Stimulated activated CD8-positive, alpha-beta memory T cell treated with anti-CD3 and anti-CD28 coated beads, Interleukin-12 subunit alpha, Interleukin-12 subunit beta, amount 100 ng/mL, for 1 hour (primary cell): Measurements from ENCODE around the gene TMEM59.
"Not testable (repeated sequence)": the region's sequence is repeated elsewhere in the genome, so short reads cannot be mapped to it uniquely, and the experiment has no call there.

ENCODE experiments used
- DNase-seq: peaks from one replicate; pipeline ENCODE4 v3.0.0-alpha.2; 2020; ENCODE audit warnings: low read depth

Gene TMEM59, protein sequence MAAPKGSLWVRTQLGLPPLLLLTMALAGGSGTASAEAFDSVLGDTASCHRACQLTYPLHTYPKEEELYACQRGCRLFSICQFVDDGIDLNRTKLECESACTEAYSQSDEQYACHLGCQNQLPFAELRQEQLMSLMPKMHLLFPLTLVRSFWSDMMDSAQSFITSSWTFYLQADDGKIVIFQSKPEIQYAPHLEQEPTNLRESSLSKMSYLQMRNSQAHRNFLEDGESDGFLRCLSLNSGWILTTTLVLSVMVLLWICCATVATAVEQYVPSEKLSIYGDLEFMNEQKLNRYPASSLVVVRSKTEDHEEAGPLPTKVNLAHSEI

DNA sequence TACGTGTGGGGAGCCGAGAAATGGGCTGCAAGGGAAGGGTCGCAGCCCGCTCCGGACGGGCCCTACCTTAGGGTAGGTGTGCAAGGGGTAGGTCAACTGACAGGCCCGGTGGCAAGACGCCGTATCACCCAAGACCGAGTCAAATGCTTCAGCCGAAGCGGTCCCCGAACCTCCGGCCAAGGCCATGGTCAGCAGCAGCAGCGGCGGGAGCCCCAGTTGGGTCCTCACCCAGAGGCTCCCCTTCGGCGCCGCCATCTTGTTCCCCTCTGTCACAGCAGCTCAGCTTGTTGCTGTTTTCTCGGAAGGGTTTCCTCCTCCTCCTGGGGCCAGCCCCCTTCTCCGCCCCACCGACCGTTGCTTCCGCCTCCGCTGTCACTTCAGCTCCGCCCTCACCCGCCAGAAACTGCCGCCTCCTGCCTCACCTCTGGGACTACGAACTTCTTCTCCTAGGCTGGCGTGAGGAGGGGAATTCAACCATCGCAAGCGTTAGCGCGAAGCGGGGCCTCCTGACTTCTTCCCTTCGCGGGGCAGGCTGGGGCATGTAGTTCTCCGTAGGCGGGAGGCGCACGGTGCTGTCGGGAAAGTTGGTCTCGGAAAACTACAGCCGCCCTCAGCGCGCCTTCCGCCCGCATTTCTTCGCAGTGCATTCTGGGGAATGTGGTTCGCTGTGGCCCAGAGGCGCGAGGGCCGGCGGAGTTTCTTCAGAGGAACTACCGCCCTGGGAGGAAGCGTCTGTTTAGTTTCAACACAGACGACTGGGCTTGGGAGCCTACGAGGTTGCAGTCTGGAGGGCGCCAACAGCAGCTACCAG, at the start of gene TMEM59, which contains the start of gene TCEANC2:
Gene TMEM59 (minus strand): TSS at position 271 of the 811 bp plus-strand sequence. CDS start 16 bp downstream, at position 255.
Gene TCEANC2 (plus strand): TSS at position 675 of the 811 bp plus-strand sequence. CDS start 815 bp downstream, outside the sequence.
- DNase-seq, result peak; percentile 96

DNA sequence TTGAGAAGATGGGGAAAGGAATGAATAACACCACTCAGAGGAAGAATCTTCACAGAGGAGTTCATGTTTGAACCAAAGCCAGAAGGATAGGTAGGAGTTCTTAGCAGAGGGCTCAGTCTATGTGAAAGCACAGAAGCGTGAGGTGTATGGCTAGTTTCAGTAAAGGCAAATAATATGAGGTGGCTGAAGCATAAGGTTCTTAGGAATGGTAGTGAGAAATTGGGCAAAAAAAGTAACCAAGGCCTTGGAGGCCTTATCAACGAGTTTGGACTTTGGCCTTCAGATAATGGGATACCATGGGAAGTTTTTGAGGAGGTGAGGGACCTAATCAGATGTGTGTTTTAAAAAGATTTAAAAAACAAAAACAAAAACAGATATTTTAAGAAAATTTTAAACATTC, 47.5 kb upstream of the TMEM59 start:
- no peak for DNase-seq

GRCh38 chr1:54099061-54099610, 46.1 kb upstream of the TMEM59 start:
- no peak for DNase-seq

DNA sequence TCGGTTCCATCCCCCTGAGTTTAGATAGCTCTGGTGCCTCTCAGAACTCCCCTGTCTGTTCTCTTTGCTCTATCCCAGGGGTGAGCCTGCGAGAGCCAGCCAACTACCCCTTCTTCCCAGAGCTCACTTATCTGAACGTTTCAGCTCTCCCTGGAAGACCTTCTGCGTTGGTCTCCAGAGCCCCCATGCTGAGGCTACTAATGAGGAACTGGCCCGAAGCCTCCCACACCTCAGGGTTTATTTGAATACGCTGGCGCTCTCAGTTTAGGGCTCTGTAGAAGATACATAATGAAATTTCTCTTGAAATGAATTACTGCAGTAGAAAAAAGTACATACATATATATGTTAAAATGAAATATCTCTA, 43.9 kb upstream of the TMEM59 start:
- no peak for DNase-seq

DNA sequence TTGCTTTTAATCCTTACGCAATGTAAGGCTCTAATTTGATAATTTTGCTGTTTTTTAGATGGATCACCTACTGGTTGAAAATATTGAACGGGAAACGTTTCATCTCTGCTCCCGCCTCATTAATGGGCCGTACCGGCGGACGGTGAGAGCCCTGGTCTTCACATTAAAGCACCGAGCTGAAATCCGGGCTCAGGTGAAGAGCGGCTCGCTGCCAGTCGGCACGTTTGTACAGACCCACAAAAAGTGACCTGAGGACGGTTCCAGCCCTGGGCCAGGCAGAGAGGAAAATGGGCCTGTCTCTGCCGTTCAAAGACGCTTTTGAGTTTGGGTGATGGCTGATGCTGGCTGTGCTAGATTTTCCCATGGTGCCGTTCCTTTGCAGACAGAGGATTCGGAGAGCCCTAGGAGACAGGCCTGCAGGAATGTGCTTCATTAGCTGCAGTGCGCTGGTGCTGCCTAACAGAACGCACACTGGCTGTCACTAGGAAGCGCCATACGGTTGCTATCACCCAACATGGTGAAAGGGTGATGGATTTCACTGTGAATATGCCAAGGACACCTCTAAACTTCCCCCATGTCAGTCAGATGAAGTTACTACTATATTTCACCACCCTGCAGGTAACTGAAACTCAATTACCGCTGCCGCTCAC, 43.3 kb upstream of the TMEM59 start:
- DNase-seq, result no peak

GRCh38 chr1:54095546-54096226, 42.7 kb upstream of the TMEM59 start:
- DNase-seq, result no peak

GRCh38 chr1:54094730-54095105, 41.7 kb upstream of the TMEM59 start:
- not testable (repeated sequence) for DNase-seq

DNA sequence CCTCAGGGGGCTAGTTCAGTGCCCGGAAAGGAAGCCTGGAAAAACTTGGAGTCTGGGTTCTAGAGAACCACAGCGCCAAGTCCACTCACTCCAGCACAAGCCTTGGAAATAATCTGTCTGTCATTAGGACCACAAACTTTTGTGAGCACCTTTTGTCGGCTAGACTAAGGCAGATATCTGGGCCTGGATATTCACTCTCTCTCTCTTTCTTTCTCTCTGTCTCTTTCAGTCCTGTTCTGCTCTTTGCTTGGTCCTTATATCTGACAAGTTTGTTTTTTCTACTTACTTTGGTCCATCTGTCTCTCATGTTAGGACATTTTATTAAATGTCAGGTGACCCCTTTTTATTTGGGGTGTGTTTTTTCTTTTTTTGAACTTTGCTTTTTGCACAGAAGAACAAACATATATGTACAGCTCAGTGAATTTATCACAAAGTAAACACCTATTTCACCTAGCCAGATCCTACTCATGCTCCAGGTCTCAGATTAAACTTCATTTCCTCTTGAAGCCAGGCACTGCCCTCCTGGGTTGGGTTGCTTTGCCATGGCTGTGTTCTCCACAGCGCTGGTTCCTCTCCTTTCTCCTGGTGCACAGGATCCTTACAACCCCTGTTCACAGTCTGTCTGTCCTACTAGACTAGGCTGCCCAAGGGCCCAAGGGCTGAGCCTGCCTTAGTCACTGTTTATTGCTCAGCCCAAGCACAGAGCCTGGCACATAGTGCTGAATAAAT, 41.2 kb upstream of the TMEM59 start:
- DNase-seq, result no peak

GRCh38 chr1:54091666-54092065, 38.7 kb upstream of the TMEM59 start:
- no peak for DNase-seq

DNA sequence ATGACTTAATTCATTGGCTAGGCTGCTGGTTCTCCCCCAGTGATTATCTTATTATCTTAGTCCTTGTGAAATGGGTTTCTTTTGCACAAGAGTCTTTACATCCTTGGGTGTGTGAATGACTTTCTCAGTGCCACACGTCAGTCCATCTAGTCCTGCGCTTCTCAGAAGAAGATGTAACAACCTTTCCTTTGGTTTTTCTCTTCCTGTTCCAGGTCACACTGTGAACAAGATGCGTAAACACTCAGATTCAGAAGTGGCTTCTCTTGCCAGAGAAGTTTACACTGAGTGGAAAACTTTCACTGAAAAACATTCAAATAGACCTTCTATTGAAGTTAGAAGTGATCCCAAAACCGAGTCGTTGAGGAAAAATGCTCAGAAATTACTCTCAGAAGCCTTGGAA, 35.4 kb upstream of the TMEM59 start:
- no peak for DNase-seq

DNA sequence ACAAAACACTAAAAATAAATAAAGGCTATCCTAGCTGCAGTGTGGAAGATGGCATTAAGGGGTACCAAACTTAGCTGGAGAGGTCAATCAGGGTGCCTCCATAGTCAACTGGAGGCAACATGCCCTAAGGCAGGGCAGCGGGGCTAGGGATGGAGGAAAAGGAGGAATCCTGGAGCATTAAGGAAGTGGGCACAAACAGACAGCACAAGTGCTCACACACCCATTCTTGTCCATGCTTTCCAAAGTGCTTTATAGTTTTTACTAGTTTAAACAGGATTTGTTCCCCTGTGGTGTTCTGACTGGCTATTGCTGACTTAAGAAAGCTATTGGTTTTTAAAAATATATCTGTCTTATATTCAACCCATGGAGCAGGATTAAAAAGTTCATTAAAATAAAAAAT, 33.8 kb upstream of the TMEM59 start:
- no peak for DNase-seq

GRCh38 chr1:54084794-54085193, 31.8 kb upstream of the TMEM59 start:
- no peak for DNase-seq

DNA sequence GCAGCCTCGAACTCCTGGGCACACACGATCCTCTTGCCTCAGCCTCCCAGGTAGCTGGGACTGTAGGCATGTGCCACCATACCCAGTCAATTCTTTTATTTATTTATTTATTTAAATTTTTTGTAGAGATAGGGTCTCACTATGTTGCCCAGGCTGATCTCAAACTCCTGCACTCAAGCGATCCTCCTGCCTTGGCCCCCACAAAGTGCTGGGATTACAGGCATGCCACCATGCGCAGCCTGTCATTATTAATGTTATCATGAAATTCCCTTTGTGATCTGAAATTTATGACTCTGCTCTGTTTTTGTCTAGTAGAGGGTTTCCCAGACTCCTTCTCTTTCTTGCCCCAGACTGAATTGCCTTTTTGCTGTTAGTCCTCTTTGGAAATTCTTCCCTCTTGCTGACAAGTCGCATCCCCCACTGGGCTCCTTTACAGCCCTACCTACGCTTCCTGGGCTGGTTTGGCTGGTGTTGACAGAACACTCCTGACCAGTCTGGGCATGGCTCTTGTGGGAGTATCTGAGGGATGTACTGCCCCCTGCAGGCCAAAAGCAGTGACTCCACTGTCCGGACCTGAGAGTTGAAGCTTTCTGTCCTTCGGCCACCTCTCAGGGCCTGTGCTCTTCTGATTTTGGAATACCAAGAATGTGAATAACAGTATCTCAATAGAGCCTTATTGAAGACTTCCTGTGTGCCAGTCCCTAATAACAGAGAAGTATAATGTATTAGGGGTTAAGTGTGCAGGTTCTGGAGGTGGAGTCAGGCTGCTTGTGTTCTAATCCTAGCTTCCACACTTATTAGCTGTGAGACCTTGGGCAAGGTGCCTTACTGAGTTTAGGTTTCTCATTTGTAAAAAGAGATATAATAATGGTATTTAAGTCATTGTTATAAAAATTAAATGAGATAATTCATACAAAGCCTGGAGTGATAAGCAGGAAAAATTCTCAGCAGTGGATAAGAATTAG, 28.6 kb upstream of the TMEM59 start:
- peak; percentile 30 for DNase-seq

DNA sequence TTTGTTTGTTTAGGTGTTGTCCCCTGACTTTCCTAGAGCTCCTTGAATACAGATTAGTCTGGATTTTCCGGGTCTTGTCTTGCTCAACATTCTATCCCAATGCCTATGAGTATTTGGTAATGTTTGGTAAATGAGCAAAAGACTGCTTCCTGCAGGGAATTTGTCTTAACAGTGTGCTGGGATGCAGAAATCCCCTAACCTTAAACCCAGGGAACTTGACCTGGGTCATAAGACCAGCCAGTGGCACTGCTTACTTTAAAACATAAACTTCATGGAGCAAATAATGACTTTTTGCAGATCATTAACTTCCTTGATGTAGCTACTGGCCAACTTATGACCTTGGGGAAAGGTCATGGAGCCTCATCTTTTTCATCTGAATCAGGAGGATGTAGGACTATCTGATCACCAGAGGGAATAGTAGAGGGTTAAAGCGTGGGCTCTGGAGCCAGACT, 27.6 kb upstream of the TMEM59 start:
- DNase-seq, result no peak

- DNase-seq, result no peak
Measured at GRCh38 chr1:54077359-54077758, 24.4 kb upstream of the TMEM59 start.

- DNase-seq, result no peak
Measured at GRCh38 chr1:54070171-54070837, 17.3 kb upstream of the TMEM59 start.

DNA sequence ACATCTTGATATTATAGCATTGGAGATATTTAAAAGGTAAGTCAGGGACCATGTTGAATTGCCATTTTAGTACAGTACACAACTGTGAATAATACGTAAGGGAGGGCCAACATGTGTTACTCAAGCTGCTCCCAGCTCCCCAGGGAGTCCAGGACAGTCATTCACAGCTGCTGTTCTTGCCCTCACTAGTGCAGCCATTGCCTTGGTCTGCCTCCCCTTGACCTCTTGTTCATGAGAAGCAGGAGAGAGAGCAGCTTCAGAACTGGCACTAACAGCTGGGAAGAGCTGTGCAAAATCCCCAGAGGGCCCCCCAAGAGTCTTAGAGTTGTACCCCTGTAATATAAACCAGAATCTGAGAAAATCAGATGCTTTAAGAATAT, 16.8 kb upstream of the TMEM59 start:
- no peak for DNase-seq

GRCh38 chr1:54064299-54064698, 11.3 kb upstream of the TMEM59 start:
- no peak for DNase-seq

DNA sequence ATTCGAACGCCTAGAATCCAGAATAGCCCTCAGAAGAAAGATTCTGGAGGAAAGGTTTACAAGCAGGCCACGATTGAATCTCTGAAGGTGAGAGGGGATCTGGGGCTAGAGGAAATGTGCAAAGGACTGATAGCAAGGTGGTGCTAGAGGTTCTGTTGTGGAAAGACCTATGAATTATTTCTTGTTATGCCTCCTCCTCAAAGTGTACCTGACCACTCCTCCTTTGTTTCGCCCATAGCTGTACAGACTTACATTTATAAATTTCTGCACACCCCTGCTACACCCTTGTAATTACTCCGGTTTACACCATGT, 1.4 kb upstream of the TMEM59 start:
- no peak for DNase-seq
